ENCODE measurements around the gene MCL1.

MCL1 gene

GRCh38 chr1:150555198-150555970, 24.0 kb downstream of the MCL1 start:
- no peak for TF ChIP-seq CTCF (IDR thresholded peaks at IDR 0.05)

- no peak for TF ChIP-seq CTCF (IDR thresholded peaks at IDR 0.05)
These were observed 25.3 kb downstream of the MCL1 start for GRCh38 chr1:150554086-150554452.

GRCh38 chr1:150553392-150554085, 25.9 kb downstream of the MCL1 start:
- no peak for TF ChIP-seq CTCF (IDR thresholded peaks at IDR 0.05)

GRCh38 chr1:150552911-150553289, 26.5 kb downstream of the MCL1 start:
- no peak for TF ChIP-seq CTCF (IDR thresholded peaks at IDR 0.05)

- no peak for TF ChIP-seq CTCF (IDR thresholded peaks at IDR 0.05)
These were observed 27.1 kb downstream of the MCL1 start for GRCh38 chr1:150552128-150552910.

- TF ChIP-seq CTCF (IDR thresholded peaks at IDR 0.05) = no peak
These were observed 27.7 kb downstream of the MCL1 start for GRCh38 chr1:150551784-150552127.

GRCh38 chr1:150551051-150551783, 28.2 kb downstream of the MCL1 start:
- no peak for TF ChIP-seq CTCF (IDR thresholded peaks at IDR 0.05)
